Measurements from ENCODE around the gene PHF19.

GRCh38 chr9:120916991-120917880, 40.2 kb upstream of the PHF19 start:
- TF ChIP-seq POLR2A (IDR thresholded peaks at IDR 0.05) (no peak), CTCF (IDR thresholded peaks at IDR 0.05) (no peak)
